ENCODE measurements around the gene GFRA1.
"Not testable (repeated sequence)": the region's sequence is repeated elsewhere in the genome, so short reads cannot be mapped to it uniquely, and the experiment has no call there.

Gene GFRA1

DNA sequence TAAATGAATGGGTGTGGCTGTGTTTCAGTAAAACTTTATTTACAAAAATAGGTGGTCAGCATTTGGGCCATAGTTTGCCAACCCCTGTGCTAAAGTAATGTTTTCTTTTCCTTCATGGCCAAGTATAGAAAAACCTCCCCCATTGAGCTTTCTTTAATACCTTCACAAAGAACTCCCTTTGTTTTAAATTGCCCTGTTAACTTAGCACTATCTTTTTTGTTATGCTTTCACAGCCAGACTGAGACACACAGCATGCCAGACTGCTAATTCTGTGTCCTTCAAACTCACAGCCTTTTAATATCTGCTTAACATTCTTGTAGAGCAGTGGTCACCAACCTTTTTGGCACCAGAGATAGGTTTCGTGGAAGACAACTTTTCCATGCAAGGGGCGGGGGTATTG, 78.0 kb downstream of the GFRA1 start:
- DNase-seq: no peak

DNA sequence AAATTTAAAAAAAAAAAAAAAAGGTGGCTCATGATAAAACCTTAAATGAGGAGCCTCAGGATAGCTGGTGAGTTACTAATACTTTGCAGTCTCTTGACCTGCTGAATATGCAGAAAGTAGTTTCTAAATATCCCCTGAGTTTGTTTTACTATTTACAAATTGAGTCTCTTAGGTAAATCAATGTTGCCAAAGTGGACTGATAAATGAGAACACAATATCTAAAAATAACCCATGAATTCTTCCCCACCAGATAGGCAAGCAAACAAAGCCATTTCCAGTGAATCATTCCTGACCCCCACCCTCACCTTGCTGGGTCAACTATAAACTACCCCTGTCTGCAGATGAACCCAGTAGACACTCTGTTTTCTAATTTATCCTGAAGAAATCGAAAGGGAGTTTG, 78.9 kb downstream of the GFRA1 start:
- DNase-seq: no peak

DNA sequence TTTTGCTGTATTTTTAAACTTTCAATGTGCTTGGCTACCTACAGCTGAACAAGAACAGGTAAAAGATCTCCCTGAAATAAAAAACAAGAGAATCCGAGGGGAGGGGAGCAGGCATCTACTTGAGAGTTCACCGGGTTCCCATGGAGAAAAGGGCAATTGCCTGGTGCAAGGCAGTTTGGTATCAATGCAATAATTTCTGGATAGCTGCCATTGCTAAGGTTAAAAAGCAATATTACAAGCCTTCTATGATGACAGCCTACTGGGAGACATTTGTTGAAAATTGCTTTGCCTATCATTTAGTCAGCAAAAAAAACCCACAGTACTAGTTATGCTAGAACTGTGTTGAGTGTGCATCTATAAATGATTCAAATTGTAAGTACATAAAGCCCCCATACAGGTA, 82.1 kb downstream of the GFRA1 start:
- DNase-seq: no peak

DNA sequence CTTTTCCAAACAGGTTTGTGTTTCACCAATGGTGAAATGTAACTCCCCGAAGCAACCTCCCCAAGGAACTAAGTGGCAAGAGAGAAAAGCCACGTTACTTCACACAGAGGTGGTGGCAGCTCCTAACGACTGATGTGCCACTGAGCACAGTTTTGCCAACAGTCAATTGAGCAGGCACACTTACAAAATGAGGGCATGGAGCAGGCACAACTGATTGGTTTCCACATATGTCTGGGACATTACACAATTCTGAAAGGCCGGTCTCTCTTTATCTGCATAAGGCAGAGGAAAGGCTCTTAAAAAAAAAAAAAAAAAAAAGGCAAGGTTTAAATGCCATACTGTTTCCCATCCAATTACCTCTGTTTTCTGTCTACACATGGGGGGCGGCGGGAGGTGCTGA, 86.7 kb downstream of the GFRA1 start:
- no peak for DNase-seq

DNA sequence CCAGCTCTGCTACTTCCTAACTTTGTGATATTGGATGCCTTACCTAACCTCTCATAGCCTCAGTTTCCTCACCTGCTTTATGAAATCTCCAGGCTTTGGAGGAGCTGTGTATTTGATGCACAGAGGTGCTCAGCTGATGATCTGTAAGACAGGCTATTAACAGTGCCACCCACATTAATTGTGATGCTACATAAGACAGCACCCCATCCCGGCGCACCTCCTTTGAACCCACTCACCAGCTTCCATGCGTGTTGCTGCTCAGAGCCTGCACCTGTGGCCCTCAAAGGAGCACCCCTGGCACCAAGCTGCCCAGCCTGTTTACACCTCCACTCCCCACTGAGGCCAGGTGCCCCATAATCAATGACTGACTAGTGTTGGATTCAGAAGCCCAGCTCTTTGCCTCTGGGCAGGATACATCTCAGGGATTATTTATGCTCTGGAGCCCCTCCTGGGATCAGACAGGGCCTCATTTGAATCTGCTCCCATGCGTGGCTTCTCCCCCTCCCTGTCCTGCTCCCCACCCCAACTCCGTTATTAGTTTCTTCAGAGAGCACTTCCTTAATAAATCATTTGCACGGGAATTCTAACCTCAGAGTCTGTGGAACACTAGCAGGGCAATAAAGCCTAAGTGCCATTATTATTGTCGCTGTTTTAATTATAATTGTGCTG, 87.7 kb downstream of the GFRA1 start:
- DNase-seq: no peak

DNA sequence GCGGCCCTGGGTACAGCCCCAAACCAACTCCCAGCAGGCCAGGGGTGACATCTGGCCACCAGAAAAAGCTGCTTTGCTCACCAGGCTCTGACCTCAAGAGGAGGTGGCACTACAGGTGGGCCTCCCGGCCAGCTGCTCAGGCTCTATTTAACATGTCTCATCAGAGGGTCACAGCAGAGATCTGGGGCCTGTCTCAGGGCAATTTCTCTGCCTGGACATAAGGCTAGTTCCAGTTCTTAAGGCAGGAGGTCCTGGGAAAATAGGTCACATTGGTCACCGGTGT, 88.6 kb downstream of the GFRA1 start:
- no peak for DNase-seq

DNA sequence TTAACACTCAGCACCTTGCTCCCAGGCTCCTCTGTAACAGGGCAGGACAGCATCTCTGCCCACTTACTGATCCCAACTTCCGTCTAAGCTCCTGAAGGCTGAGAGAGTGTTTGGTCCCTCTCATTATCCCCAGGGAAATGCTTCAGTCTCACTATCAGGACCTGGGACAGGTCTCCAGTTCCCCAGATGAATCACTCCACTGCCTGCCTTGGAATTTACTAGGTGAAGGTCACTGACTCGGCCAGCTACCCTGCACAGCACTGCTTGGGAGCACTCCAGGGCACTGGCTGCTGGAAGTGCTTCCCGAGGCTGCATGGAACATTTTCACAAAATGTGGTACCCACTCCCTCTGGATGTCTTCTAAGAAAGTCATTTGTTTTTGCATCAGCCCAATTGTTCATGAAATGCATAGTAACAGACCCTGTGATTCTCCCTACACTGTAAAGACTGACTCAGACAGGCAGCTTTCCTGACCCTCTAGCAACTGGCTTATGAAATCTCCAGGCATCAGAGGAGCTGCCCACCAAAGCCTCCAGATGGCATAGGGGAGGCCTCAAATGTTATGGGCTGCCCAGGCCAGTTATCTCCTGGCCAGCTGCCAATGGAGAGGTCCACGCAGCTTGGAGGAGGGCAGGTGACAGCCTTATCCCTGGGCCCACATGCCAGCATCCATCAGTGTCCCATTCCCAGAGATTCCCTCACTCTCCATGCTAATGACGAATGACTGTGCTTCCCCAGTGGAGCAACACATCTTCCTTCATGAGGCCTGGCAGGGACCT, 89.1 kb downstream of the GFRA1 start:
- no peak for DNase-seq

DNA sequence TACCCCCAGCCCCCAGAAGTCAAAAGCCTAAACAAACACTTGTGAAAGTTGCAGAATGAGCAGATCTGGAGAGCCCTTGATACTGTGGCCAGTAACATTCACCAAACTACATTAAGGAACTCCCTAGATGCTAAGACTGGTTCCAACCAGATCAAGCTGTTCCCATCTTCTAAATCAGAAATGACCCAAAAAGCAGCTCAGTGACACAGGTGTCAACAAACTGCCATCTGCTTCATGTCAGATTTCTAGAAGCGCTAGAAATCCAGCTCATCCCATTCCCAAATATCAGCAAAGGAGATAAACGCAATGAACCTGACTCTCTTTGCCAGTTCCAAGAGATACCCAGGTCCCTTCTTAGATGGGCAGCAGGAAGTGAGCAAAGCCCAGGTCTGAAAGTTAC, 90.6 kb downstream of the GFRA1 start:
- no peak for DNase-seq

DNA sequence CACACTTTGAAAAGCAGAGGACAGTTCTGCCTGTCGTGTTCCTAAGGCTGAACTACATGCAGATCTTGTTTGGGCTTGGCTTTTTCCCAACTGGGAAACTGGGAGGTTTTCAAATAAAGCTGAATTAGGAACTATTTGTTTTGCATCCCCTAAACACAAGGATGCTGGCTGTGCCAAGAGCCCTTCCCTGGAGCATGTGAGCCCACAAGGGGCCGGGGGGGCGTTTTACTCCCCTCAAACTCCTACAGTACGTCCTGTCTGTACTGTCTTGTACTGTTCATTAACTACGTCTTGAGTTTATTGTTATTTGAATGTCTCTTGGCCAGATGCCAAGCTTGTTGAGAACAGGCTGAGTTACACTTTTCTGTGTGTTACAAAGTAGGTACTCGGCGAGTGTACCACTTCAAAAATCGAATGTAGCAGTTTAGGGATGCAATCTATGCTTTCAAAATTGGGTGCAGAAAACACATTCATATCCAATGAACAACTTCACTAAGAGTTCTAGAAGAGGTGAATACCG, 94.9 kb downstream of the GFRA1 start:
- DNase-seq: no peak

DNA sequence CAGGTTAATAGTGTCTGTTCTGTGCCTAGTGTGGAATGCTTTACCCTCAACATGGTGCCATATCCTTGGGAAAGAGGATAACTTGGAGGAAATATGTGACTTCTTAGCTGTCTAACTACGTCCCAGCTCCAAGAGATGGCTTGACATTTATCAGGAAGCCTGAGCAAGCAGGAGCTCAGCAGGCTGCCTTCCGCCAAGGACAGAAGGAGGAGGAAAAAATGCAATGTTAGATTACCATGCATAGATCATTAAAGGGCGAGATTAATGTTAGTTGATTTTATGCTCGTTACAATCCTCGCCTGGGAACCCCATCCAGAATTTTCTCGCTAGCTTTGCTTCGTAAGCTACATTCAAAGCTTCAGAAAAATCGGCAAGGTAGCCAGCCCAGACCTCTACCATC, 97.8 kb downstream of the GFRA1 start:
- no peak for DNase-seq

DNA sequence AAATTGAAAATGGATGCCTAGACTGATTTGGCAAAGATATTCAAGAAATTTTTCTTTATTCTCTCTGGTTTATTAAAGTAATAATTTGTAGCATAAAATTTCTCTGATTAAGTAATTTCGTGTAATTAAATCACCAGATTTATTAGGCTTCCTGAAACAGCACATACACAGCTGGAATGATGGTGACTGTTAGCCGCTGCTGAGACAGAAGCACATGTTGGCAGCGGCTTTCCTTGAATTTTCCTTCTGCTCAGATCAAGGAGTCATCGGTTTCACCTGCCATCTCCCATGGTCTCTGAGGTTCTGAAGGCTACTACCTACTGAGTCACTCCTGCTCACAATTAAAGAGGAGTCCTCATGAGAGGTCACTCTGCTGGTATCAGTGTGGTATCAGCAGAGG, 101.5 kb downstream of the GFRA1 start:
- DNase-seq: no peak

DNA sequence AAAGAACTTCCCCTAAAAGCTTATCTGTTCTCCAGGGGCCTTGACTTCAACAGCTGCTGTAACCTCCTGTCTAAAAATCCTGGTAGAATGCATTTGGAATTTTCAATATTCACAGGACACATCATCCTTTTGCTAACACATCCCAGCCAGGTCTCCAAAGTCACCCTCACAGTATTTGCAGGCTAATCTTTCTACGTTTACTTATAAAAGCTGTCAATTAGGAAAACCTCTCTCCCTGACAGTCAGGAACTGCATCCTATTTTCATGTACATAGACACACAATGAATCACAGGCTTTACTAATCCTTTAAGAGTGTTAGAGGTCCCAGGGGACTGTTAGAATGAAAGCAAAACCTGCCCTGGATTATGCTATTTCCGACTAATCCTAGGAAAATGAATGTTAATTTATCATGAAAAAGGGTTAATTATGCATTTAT, 102.2 kb downstream of the GFRA1 start:
- no peak for DNase-seq

DNA sequence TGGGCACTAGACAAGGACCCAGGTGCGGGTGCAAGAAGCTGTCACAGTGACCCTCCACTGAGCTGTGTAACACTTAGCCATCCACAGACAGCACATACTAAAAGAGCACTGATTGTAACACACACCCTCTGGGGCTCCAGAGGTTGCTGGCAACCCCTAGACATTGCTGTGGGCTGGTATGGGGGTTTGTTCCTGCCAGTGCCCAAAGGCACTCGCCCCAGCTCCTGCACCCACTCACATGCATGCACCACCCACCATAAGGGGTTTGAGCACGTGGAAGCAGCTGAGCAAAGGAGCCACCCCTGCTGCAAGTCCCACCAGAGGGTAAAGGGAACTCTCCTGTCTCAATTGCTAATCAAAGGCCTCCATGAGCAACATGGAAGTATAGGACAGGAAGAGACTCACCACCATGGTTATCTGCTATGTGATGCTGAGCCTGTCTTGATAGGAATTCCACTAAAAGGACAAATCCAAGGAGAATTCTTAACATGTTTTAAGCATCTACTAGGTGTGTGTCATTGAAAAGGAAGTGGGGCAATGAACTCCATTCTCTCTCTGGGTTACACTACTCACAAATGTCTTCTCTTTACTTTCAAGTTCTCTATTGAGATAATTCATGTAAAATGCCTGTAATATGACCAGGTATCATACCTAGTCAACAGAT, 103.1 kb downstream of the GFRA1 start:
- no peak for DNase-seq

DNA sequence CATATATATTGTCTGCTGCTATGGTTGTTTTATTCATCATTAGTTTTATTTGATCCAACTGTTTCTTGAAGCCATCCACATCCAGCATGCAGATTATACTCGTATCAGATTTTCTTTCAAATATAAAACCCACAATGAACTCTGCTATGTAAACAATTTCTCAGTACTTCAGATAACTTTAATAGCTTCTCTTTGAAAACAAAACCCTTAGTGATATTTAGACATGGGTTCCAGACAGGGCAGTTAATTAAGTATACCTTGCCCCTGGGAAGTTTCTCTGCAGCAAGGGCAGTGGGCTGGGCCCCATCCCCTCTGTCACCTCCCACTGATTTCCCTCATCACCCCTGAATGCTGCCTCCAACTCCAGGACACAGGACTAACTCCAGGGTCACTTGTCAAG, 104.3 kb downstream of the GFRA1 start:
- no peak for DNase-seq

DNA sequence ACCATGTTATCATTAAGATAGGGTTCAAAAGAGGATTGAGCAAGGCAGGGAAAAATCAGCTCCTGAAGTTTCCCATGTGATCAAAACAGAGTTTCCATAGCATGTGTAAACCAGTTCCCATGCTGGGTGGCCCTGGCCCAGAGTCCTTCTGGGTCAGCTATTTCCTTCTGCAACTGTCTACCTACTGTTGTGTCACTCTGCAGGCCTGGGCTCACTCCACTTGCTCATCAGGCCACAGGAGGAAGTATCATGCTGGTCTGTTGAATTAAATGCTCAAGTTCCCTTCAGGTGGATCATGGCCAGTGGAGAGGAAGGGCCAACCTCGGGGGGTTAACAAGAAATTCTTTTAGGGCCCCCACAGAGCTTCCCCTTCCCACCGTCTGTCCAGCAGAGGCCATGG, 104.7 kb downstream of the GFRA1 start:
- no peak for DNase-seq

DNA sequence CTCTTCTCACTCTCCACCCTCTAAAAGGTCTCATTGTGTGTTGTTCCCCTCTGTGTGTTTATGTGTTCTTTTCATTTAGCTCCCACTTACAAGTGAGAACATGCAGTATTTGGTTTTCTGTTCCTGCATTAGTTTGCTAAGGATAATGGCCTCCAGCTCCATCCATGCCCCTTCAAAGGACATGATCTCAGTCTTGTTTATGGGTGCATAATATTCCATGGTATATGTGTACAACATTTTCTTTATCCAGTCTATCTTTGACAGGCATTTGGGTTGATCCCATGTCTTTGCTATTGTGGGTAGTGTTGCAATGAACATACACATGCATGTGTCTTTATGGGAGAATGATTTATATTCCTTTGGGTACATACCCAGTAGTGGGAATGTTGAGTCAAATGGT, 107.1 kb downstream of the GFRA1 start:
- DNase-seq: not testable (repeated sequence)

DNA sequence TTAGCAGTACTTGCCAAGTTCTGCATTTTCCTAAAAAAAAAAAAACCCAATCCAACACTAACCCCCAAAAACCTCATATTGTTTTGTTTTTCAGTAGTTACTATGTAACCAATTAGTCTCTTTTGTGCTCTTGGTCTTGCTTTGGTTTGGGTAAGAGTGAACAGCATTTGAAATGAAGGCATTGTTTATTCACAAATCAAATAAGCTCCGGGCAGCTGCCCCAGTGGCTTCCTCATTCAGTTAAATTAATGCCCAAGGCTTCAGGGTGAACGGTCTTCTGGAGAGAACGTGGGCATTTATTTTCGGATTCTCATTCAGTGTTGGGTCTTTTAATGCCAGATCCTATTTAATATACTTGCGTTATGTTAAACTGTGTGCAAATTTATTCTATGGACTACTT, 108.7 kb downstream of the GFRA1 start:
- no peak for DNase-seq

DNA sequence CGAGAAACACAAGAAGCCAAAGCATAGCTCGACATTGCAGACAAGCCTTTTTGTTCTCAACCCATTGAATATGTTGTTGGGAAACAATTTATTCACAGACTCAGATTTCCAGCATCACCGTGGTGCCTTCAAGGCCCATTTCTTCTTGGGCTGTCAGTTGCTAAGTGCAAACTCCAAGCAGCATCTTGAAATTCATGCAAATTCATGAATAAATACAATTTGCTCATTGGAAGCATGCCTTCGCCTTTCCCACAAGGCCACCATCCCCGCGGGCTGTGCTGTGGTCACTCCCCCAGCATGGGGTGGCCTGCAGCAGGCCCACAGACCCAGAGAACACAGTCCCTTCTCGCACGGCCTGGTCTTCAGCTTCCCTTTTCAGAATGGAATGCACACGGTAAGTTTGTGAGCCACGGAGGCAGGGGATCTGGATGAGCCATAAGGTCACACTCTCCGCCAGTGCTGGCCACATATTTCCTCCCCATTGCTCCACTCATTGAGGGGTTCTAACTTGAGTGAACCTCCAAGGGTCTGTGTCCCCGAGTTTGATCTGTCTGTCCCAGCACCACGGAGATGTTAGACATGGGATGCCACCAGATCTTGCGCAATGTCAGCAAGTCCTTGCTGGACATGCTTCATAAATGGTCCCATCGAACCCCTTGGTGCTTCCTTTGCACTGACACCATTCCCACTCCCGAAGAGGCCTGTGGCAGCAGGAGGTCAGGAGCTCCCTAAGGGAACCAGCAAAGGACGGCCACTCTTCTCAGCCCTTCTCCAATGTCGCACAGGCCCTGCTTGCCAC, 109.5 kb downstream of the GFRA1 start:
- no peak for DNase-seq

DNA sequence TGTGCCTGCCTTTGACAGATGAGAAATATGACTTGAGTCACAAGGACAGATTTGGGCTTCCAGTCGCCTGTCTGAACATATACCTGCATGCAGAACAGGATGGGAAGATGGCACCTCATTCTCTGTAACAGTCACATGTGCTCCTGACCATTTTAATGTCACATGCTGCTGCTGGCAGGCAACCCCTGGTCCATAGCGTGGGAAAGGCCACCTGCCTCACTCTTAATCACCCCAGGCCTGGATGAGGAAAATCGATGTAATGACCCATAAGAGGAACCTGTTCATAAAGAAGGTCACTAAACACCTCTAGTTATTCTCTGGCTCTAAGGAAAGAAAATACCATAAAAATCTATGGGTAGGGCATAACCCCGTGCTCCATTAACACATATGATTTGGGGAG, 110.2 kb downstream of the GFRA1 start:
- DNase-seq: no peak

DNA sequence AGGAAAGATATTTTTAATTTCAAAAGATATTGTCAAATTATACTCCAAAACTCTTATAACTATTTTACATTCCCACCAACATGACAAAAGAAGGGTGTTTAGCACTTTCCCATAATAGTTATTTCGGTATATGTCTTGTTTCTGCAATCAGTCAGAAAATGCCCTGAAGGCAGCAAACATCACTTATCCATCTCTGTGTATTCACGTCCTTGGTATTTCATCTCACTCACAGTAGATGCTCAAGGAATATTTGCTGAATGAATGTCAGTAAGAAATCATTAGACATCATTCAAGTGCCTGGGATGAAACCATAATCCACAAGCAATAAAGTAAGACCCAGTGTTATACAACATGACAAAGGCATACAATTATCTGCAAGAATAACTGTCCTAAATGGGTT, 112.7 kb downstream of the GFRA1 start:
- DNase-seq: no peak

DNA sequence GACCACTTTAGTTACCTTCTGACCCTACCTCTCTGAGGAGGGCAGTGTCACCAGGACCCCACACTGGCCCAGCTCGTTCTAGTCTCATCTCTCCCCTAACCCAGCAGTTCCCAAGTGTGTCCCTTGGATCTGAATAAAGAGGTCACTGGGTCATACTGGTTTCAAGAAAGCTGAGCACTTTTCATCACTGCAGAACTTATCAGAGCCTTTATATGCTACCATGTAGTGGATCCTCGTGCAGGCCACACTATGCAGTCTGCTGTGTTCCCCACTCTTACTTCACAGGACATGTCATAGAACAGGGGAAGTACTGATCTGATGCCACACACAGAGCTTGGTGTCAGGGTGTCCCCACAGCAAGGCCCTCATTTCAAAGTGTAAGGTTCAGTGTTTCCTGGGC, 113.8 kb downstream of the GFRA1 start:
- no peak for DNase-seq

DNA sequence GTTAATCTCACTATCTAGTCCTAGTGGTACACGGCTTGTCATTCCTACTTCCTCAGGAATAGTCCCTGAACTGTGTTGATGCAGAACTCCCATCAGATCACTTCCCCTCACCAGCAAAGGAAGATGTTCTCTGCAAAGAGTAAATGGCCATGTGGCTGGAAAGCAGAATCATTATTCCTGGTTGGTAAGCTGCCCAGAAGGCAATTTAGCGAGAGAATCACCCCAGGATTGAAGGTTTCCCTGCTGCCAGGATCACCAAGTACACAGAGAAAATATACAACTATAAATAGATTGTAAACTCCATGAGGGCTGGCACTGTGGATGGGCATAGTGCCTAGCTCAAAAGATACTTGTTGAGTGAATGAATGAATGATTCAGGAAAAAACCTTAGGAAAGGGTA, 115.0 kb downstream of the GFRA1 start:
- no peak for DNase-seq

DNA sequence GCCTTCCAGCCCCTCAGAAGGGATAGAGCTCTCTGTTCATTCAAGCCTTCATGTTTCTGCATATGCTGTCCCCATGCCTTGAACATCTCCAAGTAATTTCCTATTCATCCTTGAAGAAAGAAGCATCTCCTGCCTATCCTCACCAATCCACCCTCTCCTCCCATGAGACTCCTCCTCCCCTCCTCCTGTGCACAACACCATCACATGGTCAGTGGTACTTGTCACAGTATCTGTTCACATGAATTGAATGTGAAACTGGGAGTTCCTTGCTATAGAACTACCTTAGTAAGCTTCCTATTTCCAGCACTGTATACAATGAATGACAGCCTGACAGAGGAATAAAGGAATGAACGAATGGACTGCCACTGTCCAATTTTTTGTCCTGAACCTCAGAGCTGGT, 115.5 kb downstream of the GFRA1 start:
- DNase-seq: no peak
